ENCODE measurements around the gene DACT3. TPM values are rescaled to one million over a fixed set of nuclear protein-coding genes. Genes with fewer than 3 reads are reported as not detected.

Gene DACT3
- total and polyA plus RNA-seq, 4 donors = 0.32 to 1.4 (median 1.0) TPM

DNA sequence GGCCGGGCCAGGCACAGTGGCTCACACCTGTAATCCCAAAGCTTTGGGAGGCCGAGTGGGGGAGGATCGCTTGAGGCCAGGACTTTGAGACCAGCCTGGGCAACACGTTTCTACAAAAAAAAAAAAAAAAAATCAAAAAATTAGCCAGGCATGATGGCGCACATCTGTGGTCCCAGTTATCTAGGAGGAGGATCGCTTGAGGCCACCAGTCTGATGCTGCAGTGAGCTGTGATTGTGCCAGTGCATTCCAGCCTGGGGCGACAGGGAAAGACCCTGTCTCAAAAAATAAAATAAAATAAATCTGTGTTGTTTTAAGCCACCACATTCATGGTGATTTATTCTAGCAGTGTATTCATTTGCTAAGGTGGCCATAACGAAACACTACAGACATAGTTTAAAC, 4.1 kb upstream of the DACT3 start:
- Histone ChIP-seq H3K27ac (ENCODE audit: low read depth in 1 of 2, low read length in 2 of 2) (no peak overlapping the region), H3K27me3 (ENCODE audit: control insufficient read depth in 4 of 4, insufficient read depth in 4 of 4, low read length in 3 of 4) (peaks cover 0 to 3% (median 0%) of the 10 kb centered on the region in 4 donors), H3K4me3 (ENCODE audit: low read depth in 1 of 3, low read length in 3 of 3) (no peak overlapping the region), H3K9ac (ENCODE audit: low read depth in 1 of 2, low read length in 2 of 2) (no peak overlapping the region), H3K4me1 (ENCODE audit: control insufficient read depth in 4 of 4, insufficient read depth in 4 of 4, low read length in 3 of 4) (peaks cover 5 to 18% (median 9%) of the 10 kb centered on the region in 4 donors), H3K36me3 (ENCODE audit: control insufficient read depth in 4 of 4, insufficient read depth in 3 of 4, low read depth in 1 of 4, low read length in 3 of 4) (no peaks in the 10 kb centered on the region), H3K9me3 (ENCODE audit: control insufficient read depth in 4 of 4, low read length in 3 of 4) (no peaks in the 10 kb centered on the region)
- TF ChIP-seq FOXA1 (IDR thresholded peaks at IDR 0.05) (no peak), EGR1 (IDR thresholded peaks at IDR 0.05; ENCODE audit: low read depth in 2 of 2) (no peak)
- 85% methylated on average over 8 of the region's 8 CpGs for WGBS
- DNase-seq (ENCODE audit: low spot score) = no peak

DNA sequence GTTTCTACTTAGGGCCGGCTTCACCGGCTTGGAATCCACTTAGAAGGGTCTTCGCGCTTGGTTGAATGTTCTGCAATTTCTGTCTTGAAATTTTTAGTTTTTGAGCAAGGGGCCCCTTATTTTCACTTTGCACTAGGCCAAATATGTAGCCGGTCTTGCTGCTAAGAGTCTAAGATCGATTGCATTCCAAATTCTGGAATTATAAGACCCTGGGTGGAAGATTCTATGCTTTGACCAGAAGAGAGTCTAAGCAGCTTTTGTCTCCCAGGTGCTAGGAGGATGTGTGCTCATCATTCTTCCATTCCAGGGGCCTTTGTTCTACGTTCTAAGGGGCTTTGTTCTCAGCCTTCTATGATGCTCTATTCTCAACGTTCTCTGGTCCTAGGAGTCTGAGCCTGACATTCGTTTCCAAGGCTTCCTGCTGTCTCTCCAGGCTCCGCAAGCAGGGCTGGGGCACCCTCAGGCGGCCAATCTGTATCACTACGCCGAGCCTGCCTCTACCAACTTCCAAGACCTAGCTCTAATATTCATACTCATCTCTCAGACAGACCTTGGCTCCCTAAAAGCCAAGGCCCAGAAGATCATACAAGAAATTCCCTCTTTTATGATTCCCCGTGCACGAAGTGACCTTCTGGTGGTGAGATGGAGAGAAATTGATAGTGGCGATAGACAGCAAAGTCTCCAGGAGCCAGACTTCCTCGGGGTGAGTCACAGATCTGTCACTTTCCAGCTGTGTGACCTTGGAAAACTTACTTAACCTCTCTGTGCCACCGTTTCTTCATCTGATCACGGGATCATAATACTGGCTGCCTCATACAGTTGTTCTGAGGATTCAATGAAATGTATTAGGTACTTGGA, 982 bp upstream of the DACT3 start:
- WGBS = 7% methylated on average over 19 of the region's 19 CpGs

More for the DNA sequence above, 982 bp upstream of the DACT3 start:
- Histone ChIP-seq H3K4me3 (ENCODE audit: low read depth in 1 of 3, low read length in 3 of 3) (peak overlapping the region; percentile 12 to 24 (median 24)), H3K27ac (ENCODE audit: low read depth in 1 of 2, low read length in 2 of 2) (peak overlapping the region in 1 of 2 donors; percentile 57), H3K4me1 (ENCODE audit: control insufficient read depth in 4 of 4, insufficient read depth in 4 of 4, low read length in 3 of 4) (peaks cover 5 to 26% (median 12%) of the 10 kb centered on the region in 4 donors), H3K27me3 (ENCODE audit: control insufficient read depth in 4 of 4, insufficient read depth in 4 of 4, low read length in 3 of 4) (peaks cover 0 to 7% (median 4%) of the 10 kb centered on the region in 4 donors), H3K36me3 (ENCODE audit: control insufficient read depth in 4 of 4, insufficient read depth in 3 of 4, low read depth in 1 of 4, low read length in 3 of 4) (no peaks in the 10 kb centered on the region), H3K9ac (ENCODE audit: low read depth in 1 of 2, low read length in 2 of 2) (no peak overlapping the region), H3K9me3 (ENCODE audit: control insufficient read depth in 4 of 4, low read length in 3 of 4) (no peaks in the 10 kb centered on the region)
- TF ChIP-seq, protein P1, sequence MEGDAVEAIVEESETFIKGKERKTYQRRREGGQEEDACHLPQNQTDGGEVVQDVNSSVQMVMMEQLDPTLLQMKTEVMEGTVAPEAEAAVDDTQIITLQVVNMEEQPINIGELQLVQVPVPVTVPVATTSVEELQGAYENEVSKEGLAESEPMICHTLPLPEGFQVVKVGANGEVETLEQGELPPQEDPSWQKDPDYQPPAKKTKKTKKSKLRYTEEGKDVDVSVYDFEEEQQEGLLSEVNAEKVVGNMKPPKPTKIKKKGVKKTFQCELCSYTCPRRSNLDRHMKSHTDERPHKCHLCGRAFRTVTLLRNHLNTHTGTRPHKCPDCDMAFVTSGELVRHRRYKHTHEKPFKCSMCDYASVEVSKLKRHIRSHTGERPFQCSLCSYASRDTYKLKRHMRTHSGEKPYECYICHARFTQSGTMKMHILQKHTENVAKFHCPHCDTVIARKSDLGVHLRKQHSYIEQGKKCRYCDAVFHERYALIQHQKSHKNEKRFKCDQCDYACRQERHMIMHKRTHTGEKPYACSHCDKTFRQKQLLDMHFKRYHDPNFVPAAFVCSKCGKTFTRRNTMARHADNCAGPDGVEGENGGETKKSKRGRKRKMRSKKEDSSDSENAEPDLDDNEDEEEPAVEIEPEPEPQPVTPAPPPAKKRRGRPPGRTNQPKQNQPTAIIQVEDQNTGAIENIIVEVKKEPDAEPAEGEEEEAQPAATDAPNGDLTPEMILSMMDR (IDR thresholded peaks at IDR 0.05; ENCODE audit: low read depth, low read length, missing input control) = peak; percentile 91
- no peak for TF ChIP-seq HNF4A (conservative IDR thresholded peaks at IDR 0.05)
- TF ChIP-seq, protein P2, sequence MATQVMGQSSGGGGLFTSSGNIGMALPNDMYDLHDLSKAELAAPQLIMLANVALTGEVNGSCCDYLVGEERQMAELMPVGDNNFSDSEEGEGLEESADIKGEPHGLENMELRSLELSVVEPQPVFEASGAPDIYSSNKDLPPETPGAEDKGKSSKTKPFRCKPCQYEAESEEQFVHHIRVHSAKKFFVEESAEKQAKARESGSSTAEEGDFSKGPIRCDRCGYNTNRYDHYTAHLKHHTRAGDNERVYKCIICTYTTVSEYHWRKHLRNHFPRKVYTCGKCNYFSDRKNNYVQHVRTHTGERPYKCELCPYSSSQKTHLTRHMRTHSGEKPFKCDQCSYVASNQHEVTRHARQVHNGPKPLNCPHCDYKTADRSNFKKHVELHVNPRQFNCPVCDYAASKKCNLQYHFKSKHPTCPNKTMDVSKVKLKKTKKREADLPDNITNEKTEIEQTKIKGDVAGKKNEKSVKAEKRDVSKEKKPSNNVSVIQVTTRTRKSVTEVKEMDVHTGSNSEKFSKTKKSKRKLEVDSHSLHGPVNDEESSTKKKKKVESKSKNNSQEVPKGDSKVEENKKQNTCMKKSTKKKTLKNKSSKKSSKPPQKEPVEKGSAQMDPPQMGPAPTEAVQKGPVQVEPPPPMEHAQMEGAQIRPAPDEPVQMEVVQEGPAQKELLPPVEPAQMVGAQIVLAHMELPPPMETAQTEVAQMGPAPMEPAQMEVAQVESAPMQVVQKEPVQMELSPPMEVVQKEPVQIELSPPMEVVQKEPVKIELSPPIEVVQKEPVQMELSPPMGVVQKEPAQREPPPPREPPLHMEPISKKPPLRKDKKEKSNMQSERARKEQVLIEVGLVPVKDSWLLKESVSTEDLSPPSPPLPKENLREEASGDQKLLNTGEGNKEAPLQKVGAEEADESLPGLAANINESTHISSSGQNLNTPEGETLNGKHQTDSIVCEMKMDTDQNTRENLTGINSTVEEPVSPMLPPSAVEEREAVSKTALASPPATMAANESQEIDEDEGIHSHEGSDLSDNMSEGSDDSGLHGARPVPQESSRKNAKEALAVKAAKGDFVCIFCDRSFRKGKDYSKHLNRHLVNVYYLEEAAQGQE (IDR thresholded peaks at IDR 0.05) = no peak
- no peak for TF ChIP-seq TAF1 (conservative IDR thresholded peaks at IDR 0.05)
- peak; percentile 98 for TF ChIP-seq RAD21 (IDR thresholded peaks at IDR 0.05)
- no peak for TF ChIP-seq JUND (IDR thresholded peaks at IDR 0.05)
- no peak for TF ChIP-seq YY1 (IDR thresholded peaks at IDR 0.05)
- TF ChIP-seq RXRA (IDR thresholded peaks at IDR 0.05) = no peak
- peak; percentile 49 for TF ChIP-seq NR2F2 (IDR thresholded peaks at IDR 0.05)
- TF ChIP-seq HNF4G (IDR thresholded peaks at IDR 0.05) = no peak
- no peak for TF ChIP-seq SP1 (IDR thresholded peaks at IDR 0.05)
- peak; percentile 72 for DNase-seq (ENCODE audit: low spot score)
